Activated CD4-positive, alpha-beta T cell treated with anti-CD3 and anti-CD28 coated beads, Interleukin-10, Interleukin-2, amounts not matched to agents 100 ng/mL and 50 ng/mL, durations not matched to agents 16 hours and 8 hours (primary cell): ENCODE results near the gene FMNL1.

Source experiments
- DNase-seq: peaks from one replicate; pipeline ENCODE4 v3.0.0-alpha.2; 2020

Gene FMNL1

DNA sequence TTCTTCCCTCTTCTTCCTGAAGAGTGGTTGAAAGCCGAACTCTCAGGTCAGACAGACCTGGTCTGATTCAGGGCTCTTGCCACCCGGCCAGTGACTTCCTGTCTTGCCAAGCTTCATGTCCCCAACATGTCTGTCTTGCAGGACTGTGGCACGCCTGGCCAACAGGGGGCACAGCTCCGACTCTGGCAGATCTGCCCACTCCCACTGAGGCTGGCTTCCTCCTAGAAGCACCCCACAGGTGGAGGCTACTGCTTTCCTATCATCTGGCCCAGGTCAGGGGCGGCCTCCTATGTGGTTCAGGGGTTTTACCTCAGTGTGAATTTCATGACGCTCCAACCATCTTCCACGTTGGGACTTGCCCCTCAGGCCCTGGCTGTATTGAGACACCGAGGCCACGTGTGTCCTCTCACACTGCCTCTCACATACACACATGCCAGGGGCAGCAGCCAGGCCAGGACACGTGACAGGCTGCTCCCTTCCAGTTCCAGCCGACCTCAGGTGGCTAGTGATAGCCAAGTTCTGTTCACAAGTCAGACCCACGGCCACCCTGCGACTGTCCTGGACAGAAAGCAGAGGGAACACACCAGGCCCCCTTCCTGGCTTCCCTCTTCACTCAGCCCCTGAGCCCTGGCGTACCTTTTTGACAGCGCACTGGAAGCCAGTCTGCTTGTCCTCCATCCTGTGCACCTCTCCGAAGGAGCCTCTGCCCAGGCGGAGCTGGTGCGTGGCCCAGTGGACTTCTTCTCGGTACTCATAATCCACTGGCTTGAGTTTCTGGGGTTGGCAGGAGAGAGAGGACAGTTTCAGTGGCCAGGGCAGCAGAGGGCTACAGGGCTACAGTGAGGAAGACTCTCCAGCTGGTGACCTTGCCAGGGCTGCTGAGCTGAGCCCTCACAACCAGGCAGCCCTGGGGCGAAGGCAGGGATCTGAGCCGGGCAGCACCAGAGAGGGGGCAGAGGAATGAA is 62.8 kb downstream of the FMNL1 start:
- peak; percentile 41 for DNase-seq

DNA sequence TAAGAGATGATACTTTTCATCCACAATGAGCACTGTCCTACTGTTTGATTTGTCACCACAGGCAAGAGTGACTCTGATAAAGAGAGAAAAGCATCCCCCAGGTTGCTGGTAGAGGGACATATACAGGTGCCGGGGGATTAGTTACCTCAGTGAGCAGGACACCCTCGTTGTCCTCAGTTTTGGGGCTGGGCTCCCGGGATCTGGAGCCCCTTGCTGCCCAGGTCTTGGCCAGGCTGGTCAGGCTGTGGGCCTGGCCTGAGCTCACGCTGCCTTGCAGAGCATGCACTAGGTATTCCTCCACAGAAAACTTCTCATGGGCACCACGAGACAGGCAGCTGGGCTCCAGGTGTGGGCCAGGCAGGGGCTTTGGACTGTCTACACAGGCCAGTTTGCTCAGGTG is 64.6 kb downstream of the FMNL1 start:
- DNase-seq, result no peak

- DNase-seq, result no peak
These were observed 66.1 kb downstream of the FMNL1 start for GRCh38 chr17:45287526-45288500.

- DNase-seq, result no peak
These were observed 67.1 kb downstream of the FMNL1 start for GRCh38 chr17:45288825-45289224.

DNA sequence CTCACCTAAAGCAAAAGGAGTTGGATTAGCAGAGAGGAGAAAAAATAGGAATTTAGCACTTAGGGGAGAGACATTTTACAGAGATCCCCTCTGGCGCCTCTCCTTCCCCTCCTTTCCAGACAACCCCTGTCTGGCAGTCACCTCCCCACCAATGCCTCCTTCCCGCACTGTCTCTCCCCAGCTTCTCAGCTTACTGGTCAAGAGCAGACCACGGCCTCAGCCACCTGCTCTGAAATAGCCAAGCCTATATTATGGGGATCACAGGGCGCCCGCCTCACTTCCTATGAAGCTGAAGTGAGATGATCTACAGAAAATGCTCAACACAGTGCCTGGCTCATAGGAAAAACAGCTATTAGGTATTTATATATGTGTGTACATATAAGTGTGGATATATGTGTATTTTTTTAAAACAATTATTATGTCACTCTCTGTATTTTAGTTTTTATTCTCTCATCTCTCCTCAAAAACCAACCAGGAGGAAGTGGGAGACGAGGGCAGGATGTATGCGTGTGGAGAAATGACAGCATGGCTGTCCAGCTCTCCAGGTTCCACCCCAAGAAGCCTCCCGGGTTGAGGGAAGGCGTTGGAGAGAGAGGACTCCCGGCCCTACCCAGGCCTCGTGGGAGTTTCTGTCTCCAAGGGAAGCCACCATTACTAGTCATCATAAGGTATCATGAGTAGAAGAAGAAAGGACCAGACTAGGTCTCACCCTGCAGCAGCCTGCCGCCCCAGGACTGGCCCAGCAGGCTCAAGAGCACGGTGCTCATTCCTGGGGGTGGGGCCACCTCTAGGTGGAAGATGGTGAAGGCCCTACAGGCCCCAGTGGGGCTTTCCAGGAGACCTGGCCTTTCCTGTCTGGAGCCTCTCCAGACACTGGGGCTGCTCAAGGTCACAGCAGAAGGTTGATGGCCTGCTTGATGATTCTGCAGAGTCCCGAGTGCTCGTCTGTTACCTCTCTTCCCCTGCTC is 67.9 kb downstream of the FMNL1 start:
- no peak for DNase-seq

DNA sequence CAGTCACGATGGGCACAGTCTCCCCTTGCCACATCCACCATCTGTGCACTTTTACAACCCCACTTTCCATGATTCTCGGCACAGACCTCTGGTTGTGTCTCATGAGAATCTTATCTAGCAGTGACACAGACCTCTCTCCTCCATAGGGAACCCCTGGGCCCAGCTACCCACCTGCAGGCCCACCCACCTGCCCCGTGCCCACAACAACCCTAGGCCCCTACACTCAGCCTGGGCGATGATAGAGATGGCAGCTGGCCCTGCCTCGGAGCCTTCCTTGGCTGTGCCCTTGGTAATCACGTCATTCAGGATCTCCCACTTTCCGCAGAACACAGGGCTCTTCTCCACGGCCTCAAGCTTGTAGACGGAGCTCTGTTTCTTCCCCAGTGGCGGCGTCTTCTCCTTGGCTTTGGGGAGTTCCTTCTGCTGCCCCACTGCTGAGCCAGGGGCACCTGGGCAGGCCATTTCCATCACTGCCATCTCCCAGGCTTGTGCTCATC is 68.6 kb downstream of the FMNL1 start:
- DNase-seq, result no peak

DNA sequence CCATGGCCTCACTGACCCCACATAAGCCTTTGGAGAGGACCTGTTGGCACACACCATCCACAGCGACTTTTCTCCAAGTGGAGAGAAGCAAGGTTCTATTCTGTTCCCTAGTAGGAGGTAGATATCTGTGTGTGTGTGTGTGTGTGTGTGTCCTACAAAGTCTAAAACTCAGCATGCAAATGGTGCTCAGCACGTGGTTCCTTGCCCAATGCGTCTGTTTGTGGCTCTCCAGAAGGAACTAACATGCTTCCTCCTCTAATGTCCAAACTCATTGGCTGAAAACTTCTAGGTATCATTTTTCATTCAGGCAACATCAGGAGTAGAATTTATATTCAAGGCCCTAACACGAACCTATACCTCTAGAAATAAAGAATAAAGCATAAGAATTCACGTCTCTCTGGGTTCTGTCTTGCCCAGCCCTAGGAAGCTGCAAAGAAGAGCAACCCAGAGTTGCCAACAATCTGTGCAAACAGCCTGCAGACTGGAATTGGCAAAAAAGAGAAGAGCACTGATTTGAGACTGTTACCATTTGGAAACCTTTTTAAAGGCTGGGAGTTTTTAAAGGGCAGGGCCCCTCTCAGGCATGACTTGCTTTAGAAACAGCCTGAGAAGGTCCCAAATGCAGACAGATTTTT is 69.6 kb downstream of the FMNL1 start:
- DNase-seq, result no peak

DNA sequence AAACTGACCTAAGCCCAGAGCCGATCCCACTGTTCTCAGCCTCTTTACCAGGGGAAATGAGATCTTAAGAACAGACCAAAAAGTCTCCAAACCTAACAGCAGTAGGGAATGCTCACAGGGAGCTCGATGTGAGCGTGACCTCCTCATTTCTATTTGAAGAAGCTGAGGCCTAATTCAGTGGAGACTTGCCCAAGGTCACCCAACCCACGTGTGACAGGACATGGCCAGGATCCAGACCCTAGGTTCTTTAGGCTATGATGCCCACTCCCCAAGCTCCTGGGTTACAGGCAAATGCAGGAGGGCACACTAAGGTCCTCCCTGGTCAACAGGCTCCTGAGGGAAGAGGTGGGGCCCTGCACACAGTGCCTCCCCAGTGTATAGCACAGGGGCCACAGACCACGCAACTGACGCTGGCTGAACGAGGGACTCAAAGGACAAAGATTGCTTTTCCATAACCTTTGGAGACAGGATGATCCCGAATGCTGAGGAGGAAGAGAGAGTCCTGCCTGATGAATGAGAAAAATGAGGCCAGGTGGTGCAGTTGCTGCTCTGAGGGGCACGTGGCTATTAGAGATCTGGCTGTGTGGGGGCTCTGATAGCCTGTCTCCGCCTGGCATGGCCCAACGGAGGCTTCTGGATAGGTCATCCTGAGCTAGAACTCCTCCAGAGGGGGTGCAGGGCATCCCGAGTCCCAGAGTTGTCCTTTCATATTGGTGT is 71.2 kb downstream of the FMNL1 start:
- DNase-seq, result no peak

DNA sequence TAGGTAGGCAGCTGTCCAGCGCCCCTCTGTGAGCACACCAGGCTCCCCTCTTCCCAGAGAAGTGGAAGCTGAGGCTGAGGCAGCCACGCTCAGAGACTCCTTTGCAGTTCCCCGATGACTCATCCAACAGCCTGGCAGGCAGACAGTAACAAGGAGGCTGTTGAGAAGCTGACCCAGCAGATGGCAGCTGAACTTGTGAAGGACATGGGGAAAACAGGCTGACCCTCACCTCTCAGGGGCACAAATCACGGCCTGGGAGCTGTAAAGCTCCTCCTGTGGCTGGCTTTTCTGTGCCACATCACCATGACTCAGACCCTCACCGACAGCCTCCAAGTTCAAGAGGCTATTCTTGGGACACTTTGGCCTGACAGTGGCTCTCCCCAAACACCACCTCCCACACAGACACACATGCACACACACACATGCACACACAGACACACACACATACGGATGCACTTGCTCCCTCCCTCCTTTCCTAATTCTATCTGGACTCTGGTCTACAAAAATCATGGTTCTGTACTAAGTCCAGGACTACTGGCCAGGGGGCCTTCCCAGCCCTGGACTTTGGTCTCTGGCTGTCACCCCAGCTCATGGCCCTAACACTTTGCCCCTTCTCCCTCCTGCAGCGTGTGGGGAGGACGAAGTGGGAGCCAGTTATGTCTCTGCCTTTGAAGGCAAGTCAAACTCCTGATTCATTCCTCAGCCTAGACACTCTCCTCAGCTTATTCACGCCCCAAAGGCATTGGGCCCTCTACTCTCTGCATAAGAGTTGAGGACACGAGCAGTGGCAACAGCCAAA is 71.9 kb downstream of the FMNL1 start:
- DNase-seq, result peak; percentile 59

- no peak for DNase-seq
These were observed 72.8 kb downstream of the FMNL1 start for GRCh38 chr17:45294506-45294905.

DNA sequence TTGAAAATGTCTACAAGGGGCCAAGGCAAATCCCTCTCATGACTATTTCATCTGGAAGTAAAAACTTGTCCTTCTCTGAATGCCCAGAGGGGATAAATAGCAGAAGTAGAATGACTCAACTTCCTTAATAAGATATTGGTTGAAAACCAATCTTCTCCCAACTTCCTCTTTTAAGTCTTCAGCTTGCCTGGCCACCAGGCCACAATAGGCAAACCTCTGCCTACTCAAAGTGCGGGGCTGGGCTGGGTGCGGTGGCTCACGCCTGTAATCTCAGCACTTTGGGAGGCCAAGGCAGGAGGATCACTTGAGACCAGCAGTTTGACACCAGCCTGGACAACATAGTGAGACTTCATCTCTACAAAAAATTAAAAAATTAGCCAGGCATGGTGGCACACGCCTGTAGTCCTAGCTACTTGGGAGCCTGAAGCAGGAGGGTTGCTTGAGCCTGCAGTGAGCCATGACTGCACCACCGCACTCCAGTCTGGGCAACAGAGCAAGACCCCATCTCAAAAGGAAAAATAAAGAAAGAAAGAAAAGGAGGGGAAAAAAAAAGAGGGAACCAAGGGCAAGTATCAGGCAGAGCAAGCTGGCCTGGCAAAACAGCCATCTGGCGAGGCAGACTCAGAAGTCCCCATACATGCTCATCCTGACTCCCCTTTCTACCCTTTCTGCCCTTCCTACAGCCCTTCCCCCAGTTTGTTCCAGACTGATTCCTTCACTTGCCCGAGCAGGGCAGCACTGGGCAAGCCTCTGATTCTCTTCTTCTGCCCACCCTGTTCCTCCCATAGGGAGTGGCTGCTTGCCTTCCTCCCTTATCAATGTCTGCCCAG is 74.5 kb downstream of the FMNL1 start:
- peak; percentile 49 for DNase-seq

DNA sequence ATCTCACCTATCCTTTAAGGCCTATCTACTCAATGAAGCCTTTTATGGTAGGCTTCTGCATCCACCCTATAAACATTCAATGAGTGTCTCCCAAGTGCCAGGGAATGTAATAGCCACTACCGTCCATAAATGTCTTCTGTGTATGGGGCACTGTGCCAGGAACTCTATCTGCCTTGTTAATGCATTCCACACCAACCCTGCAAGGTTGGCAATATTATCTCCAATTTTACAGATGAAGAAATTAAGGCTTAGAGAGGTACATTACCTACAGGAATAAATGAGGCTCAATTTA is 75.1 kb downstream of the FMNL1 start:
- no peak for DNase-seq
